Left kidney (tissue), 2 donors: ENCODE results near the gene CACNG3. TPM values are rescaled to one million over a fixed set of nuclear protein-coding genes. Genes with fewer than 3 reads are reported as not detected.
"Not testable (repeated sequence)": the region's sequence is repeated elsewhere in the genome, so short reads cannot be mapped to it uniquely, and the experiment has no call there.

Experiments
- DNase-seq: peaks from one replicate; pipeline ENCODE4 v3.0.0-alpha.2; 2013
- polyA plus RNA-seq: library from polyadenylated mRNA; unstranded; fragments of 120-200 nt; gene quantifications from one replicate; pipeline ENCODE4 v1.2.1, GENCODE V29; 2013; ENCODE audit not compliant: insufficient read length

The CACNG3 gene
- polyA plus RNA-seq, 1 donor = not detected

GRCh38 chr16:24279982-24280515, 23.9 kb downstream of the CACNG3 start:
- DNase-seq = no peak

DNA sequence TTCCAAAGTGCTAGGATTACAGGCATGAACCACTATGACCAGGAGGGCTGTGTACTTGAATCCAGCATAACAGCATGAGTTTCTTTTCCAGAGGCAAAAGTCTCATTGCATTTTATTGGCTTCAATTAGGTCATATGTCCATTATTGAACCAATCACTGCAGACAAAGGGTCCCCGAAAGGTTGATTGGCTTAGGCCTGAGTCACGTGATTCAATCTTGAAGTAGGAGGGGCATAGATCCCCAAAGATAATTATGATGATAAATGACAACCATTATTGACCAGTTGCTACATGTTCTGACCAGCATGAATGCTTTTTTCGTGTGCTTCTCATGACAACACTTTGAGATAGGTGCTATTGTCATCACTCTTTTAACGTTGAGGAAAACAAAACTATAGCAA, 25.3 kb downstream of the CACNG3 start:
- DNase-seq = no peak

- no peak for DNase-seq
Measured at GRCh38 chr16:24282141-24282540, 26.0 kb downstream of the CACNG3 start.

DNA sequence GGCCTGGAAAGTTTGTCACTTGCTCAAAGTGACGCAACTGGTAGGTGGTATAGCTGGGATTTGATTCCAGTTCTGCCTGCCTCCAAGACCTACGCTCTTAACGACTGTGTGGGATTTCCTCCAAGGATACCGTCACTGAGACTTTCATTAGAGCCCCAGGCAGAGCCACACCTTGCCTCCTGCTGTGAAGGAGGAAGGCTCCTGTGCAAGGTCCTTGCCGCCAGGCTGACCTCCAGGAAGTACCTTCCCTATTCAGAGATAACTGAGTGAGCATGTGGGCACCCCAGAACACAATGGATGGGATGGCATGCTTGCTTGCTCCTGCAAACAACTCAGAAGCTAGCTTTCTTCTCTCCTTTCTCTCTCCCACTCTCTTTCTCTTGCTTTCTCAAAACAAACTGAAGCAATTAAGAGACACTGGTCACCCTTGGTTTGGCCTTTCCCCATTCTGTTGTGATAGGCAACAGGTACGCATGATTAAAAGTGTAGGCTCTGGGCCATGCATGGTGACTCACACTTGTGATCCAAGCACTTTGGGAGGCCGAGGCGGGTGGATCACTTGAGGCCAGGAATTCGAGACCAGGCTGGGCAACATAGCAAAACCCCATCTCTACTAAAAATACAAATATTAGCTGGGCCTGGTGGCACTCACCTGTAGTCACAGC, 30.7 kb downstream of the CACNG3 start:
- no peak for DNase-seq

GRCh38 chr16:24288516-24288915, 32.4 kb downstream of the CACNG3 start:
- DNase-seq = no peak

- no peak for DNase-seq
Measured at GRCh38 chr16:24289166-24289700, 33.1 kb downstream of the CACNG3 start.

DNA sequence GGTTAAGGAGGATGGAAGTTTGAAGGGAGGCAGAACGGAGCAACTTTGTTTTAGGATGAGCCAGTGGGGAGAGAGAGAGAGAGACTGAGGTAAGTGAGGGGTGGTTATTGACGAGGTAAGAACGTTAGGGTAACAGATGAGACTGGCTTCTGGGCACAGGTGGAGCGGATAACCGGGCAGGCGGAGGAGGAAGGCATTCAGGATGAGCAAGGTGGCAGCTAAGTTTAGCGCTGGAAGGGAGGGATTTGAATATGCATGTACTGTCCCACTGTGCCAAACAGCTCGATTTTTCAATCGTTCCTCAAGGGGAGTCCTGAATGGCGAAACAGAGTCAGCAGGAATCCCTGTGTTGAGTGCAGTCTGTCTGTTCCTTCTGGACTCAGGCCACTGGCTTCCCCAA, 35.8 kb downstream of the CACNG3 start:
- DNase-seq = no peak

GRCh38 chr16:24294131-24294530, 38.0 kb downstream of the CACNG3 start:
- no peak for DNase-seq

- no peak for DNase-seq
Measured at GRCh38 chr16:24297375-24297774, 41.2 kb downstream of the CACNG3 start.

DNA sequence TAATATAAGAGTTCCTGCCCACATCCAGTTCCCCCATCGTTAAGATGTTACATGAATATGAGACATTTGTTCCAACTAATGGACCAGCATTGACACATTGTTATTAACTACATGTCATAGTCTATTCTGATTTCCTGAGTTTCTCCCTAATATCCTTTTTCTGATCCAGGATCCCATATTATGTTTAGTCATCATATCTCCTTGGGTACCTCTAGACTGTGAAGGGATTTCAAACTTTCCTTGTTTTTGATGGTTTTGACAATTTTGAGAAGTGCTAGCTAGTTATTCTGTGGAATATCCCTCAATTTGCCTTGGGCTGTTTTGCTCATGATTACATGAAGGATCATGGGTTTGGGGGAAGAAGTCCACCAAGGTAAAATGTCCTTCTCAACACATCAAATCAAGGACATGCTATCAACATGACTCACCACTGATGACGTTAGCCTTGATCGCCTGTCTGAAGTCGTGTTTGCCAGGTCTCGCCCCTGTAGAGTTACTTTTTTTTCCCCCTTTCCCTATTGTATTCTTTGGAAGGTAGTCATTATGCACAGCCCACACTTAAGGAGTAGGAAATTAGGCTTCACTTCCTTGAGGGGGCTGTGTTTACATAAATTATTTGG, 42.5 kb downstream of the CACNG3 start:
- no peak for DNase-seq

GRCh38 chr16:24300750-24301149, 44.6 kb downstream of the CACNG3 start:
- not testable (repeated sequence) for DNase-seq

- DNase-seq = no peak
Measured at GRCh38 chr16:24302636-24303035, 46.5 kb downstream of the CACNG3 start.

DNA sequence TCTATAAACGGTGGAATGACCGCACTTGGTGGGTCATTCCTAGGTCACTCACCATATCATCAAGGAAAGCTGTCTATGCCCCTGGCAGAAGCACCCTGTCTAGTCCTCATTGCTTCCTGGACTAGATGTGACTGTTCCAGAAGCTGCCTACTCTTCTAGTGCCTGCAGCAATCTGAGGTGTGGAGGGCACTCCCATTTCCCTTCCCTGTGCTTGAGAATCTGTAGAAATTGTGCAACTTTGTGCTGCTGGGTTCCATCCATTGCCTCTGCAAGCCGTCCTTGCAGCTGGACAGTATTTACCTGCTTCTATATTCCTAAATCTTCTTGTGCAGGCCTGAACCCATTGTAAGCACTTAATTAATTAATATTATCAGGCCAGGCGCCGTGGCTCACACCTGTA, 52.1 kb downstream of the CACNG3 start:
- DNase-seq = no peak

GRCh38 chr16:24309258-24310142, 53.4 kb downstream of the CACNG3 start:
- DNase-seq = no peak

- DNase-seq = no peak
Measured at GRCh38 chr16:24315343-24315742, 59.2 kb downstream of the CACNG3 start.

GRCh38 chr16:24318680-24319079, 62.5 kb downstream of the CACNG3 start:
- DNase-seq = no peak

- DNase-seq = no peak
Measured at GRCh38 chr16:24319126-24319814, 63.1 kb downstream of the CACNG3 start.

GRCh38 chr16:24322106-24322505, 66.0 kb downstream of the CACNG3 start:
- DNase-seq = no peak

GRCh38 chr16:24324421-24324820, 68.3 kb downstream of the CACNG3 start:
- no peak for DNase-seq

DNA sequence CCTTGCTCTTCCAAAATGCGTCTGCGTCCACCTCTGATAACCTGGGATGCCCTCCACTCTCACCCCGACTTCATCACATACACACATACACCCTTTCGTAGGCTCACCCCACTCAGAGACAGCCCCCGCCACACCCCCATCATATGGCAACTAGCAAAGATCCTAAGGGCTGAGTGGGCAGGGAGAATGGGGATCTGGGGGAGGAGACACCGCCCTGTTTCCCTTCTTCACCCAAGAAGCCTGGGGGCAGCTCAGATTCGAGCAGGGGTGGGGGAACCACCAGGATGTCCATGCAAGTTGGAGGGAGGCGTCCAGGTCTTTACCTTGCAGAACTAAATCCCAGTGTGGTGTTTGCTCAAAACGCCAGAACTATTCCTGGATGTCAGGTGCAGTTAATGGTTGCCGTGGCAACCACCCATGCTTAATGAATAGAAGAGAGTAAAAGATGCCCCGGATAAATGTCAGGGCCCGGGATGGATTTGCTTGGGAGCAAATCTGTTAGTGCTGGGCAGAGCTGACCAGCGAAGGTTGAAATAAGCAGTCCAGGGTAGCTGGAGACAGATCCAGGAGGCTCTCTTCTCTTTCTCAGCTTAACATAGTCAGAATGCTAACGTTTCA, 72.8 kb downstream of the CACNG3 start:
- DNase-seq = no peak

- no peak for DNase-seq
Measured at GRCh38 chr16:24332178-24332577, 76.0 kb downstream of the CACNG3 start.
